Left ventricle myocardium inferior (tissue), 1 donor: ENCODE results near the gene TSEN34. TPM values are rescaled to one million over a fixed set of nuclear protein-coding genes. Genes with fewer than 3 reads are reported as not detected.

Source experiments
- DNase-seq: peaks from one replicate; pipeline ENCODE4 v3.0.0-alpha.2; 2020
- H3K27ac ChIP-seq: fragments of 200-600 bp; replicated peaks from 2 replicates; pipeline ENCODE4 v1.8.0; 2021
- H3K27me3 ChIP-seq: fragments of 200-600 bp; 2 replicates; pipeline ENCODE4 v1.8.0; 2021; ENCODE audit warnings: low read depth
- H3K36me3 ChIP-seq: fragments of 200-600 bp; 2 replicates; pipeline ENCODE4 v1.8.0; 2021
- H3K4me1 ChIP-seq: fragments of 200-600 bp; 2 replicates; pipeline ENCODE4 v1.8.0; 2021
- H3K4me3 ChIP-seq: fragments of 200-600 bp; 2 replicates; pipeline ENCODE4 v1.8.0; 2021; ENCODE audit warnings: mild to moderate bottlenecking, moderate library complexity
- H3K9me3 ChIP-seq: fragments of 200-600 bp; replicated peaks from 2 replicates; pipeline ENCODE4 v1.8.0; 2021
- intact Hi-C: fragments of 100-400 bp; cut with micrococcal nuclease; formaldehyde crosslinking; loops from one replicate; pipeline ENCODE4 v1.11.0; 2022
- total RNA-seq: library from RNA; stranded (reverse); fragmentation: NEBNext Ultra II Directional; extraction: Animal tissue kit (Norgen Biotek cat#: 25700); gene quantifications from one replicate; pipeline ENCODE4 v1.2.1, GENCODE V29; 2021
- TF ChIP-seq, protein P1 (sequence below): fragments of 200-600 bp; IDR thresholded peaks from 2 replicates; pipeline ENCODE4 v1.8.0; 2021; ENCODE audit warnings: antibody characterized with exemption, mild to moderate bottlenecking, borderline replicate concordance
- donor health status: DM: no; HTN: yes; CAD: no; lungs with severe emphysema.

TSEN34 gene
- total RNA-seq, 1 donor from 2014 or later: 16.2 TPM

DNA sequence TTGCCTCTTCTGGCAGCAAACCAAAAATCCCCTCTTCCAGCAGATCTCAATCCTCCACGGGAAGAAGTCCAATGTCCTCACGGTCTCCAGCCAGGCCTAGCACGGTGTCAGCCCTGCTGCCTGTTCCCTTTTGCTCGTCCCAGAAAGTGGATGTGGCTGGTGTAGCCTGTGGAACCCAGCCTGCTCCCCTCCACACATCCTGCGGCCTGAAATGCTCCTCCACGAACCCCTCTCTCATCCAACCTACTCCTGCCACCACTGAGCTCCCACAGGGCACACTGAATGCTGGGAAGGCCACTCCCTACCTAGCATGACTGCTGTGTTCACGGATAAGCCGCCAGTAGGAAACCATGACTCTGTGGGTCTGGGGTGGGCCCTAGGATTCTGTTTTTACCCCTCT is 4.8 kb upstream of the TSEN34 start:
- no peaks in the 10 kb centered on the region for H3K27me3 ChIP-seq

GRCh38 chr19:54186934-54187381 is 4.2 kb upstream of the TSEN34 start:
- intact Hi-C loops: no loop called here
- DNase-seq: no peak
- Histone ChIP-seq H3K4me1 (peaks cover 28% of the 10 kb centered on the region), H3K27me3 (no peaks in the 10 kb centered on the region), H3K27ac (no peak overlapping the region), H3K36me3 (peaks cover 10% of the 10 kb centered on the region), H3K4me3 (no peak overlapping the region), H3K9me3 (no peaks in the 10 kb centered on the region)
- TF ChIP-seq, protein P1, sequence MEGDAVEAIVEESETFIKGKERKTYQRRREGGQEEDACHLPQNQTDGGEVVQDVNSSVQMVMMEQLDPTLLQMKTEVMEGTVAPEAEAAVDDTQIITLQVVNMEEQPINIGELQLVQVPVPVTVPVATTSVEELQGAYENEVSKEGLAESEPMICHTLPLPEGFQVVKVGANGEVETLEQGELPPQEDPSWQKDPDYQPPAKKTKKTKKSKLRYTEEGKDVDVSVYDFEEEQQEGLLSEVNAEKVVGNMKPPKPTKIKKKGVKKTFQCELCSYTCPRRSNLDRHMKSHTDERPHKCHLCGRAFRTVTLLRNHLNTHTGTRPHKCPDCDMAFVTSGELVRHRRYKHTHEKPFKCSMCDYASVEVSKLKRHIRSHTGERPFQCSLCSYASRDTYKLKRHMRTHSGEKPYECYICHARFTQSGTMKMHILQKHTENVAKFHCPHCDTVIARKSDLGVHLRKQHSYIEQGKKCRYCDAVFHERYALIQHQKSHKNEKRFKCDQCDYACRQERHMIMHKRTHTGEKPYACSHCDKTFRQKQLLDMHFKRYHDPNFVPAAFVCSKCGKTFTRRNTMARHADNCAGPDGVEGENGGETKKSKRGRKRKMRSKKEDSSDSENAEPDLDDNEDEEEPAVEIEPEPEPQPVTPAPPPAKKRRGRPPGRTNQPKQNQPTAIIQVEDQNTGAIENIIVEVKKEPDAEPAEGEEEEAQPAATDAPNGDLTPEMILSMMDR: no peak

More for the DNA sequence above, 4.8 kb upstream of the TSEN34 start:
- Histone ChIP-seq H3K36me3 (peaks cover 10% of the 10 kb centered on the region), H3K4me1 (peaks cover 22% of the 10 kb centered on the region), H3K4me3 (no peak overlapping the region), H3K27ac (no peak overlapping the region), H3K9me3 (no peaks in the 10 kb centered on the region)
- DNase-seq: no peak
- intact Hi-C loops: no loop called here
- TF ChIP-seq, protein P1: no peak

DNA sequence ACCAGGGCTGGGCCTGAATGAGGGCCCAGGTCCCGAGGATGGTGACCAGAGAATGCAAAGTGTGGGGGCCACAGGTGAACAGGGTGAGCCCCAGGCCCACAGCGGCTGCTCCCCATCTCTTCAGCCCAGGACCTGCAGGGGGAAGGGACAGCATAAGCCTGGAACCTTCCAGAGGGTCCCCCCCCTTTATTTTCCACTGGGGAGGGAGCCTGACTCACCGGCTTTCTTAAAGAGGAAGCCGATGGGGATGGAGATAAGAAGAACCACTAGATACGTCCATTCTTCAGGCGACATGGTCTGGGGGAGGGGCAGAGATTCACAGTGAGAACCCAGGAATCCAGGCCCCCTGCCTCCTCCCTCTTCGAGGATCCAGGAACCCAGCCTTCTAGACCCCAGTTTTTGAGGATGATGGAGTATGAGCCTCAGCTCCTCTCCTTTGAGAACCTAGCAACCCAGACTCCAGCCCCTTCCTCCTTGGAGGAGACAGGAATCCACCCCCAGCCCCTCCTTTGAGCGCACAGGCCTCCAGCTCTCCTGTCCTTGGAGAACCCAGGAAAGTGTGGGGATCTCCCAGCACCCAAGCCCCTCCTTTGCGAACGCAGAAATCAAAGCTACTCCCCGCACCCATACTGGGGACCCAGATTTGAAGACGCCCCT is 2.8 kb upstream of the TSEN34 start:
- Histone ChIP-seq H3K27me3 (no peaks in the 10 kb centered on the region), H3K4me1 (peaks cover 36% of the 10 kb centered on the region), H3K36me3 (peaks cover 15% of the 10 kb centered on the region), H3K4me3 (peak overlapping the region; percentile 91), H3K27ac (peak overlapping the region; percentile 100), H3K9me3 (no peaks in the 10 kb centered on the region)
- intact Hi-C loops: no loop called here
- TF ChIP-seq, protein P1: no peak
- no peak for DNase-seq

DNA sequence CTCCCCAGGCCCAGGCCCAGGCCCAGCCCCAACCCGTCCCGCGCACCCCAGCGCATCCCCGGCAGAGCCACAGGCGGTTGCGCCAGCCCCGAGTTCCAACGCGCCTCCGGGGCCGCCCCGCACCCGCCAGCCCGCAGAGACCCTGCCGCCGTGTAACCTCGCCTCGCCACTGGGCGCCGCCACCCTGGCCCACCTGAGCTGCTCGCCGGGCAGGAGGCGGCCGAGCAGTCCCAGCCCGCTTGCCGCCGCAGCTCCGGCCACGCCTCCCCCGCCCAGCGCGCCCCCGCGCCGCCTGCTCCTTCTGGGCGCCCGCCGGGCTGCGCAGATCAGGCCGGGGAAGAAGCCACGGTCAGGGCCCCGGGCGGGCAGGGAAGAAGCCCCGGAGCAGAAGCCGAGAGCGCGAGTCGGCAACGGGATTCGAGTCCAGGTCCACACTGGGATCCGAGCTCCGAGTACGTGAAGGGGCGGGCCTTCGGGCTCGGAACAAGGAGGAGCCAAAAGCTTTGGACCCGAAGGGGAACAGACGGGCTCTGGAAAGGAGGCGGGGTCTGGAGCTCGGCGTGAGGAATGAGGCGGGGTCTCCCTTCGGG is 1.9 kb upstream of the TSEN34 start, which contains the start of gene MBOAT7:
Gene MBOAT7 (minus strand): TSS at position 436 of the 590 bp plus-strand sequence. CDS start 1,072 bp downstream, outside the sequence.
- no peaks in the 10 kb centered on the region for H3K9me3 ChIP-seq
- TF ChIP-seq, protein P1: peak; percentile 44
- H3K27me3 ChIP-seq: no peaks in the 10 kb centered on the region
- H3K27ac ChIP-seq: peak within 1 kb of the TSS; percentile 100
- DNase-seq: no peak
- peaks cover 36% of the 10 kb centered on the region for H3K4me1 ChIP-seq
- intact Hi-C loops: no loop called here
- H3K36me3 ChIP-seq: peaks cover 16% of the 10 kb centered on the region
- H3K4me3 ChIP-seq: peak within 1 kb of the TSS; percentile 91

- DNase-seq: peak; percentile 100
- Histone ChIP-seq H3K4me1 (peaks cover 36% of the 10 kb centered on the region), H3K4me3 (peak overlapping the region; percentile 91), H3K27ac (peak overlapping the region; percentile 100), H3K27me3 (no peaks in the 10 kb centered on the region), H3K36me3 (peaks cover 22% of the 10 kb centered on the region), H3K9me3 (no peaks in the 10 kb centered on the region)
- TF ChIP-seq, protein P1: no peak
- intact Hi-C loops: no loop called here
Observed at GRCh38 chr19:54189735-54190502, 1.2 kb upstream of the TSEN34 start.
